GM19463 (cell line): ENCODE results near the gene PIMREG.

Experiments
- ATAC-seq: cut with Tn5 transposase; IDR thresholded peaks from one replicate; pipeline ENCODE4 v1.9.1; 2021; ENCODE audit warnings: mild to moderate bottlenecking, moderate library complexity; ENCODE audit not compliant: unreplicated experiment

The PIMREG gene

GRCh38 chr17:6460531-6461161, 16.4 kb downstream of the PIMREG start:
- ATAC-seq, result no peak

- ATAC-seq, result no peak
These were observed 17.0 kb downstream of the PIMREG start for GRCh38 chr17:6461246-6461645.

GRCh38 chr17:6461792-6462524, 17.7 kb downstream of the PIMREG start:
- ATAC-seq, result no peak

GRCh38 chr17:6462692-6463091, 18.4 kb downstream of the PIMREG start:
- ATAC-seq, result no peak

- ATAC-seq, result no peak
These were observed 19.6 kb downstream of the PIMREG start for GRCh38 chr17:6463616-6464445.

GRCh38 chr17:6464446-6465041, 20.3 kb downstream of the PIMREG start:
- no peak for ATAC-seq

GRCh38 chr17:6465206-6466003, 21.1 kb downstream of the PIMREG start:
- no peak for ATAC-seq

- no peak for ATAC-seq
These were observed 23.3 kb downstream of the PIMREG start for GRCh38 chr17:6467567-6467966.

- ATAC-seq, result no peak
These were observed 24.0 kb downstream of the PIMREG start for GRCh38 chr17:6468051-6468790.

- ATAC-seq, result no peak
These were observed 26.0 kb downstream of the PIMREG start for GRCh38 chr17:6470146-6470718.

GRCh38 chr17:6470751-6471521, 26.7 kb downstream of the PIMREG start:
- ATAC-seq, result no peak

- no peak for ATAC-seq
These were observed 27.5 kb downstream of the PIMREG start for GRCh38 chr17:6471531-6472465.

GRCh38 chr17:6472517-6472916, 28.3 kb downstream of the PIMREG start:
- ATAC-seq, result no peak

GRCh38 chr17:6473128-6473767, 29.0 kb downstream of the PIMREG start:
- no peak for ATAC-seq

GRCh38 chr17:6474376-6474775, 30.1 kb downstream of the PIMREG start:
- no peak for ATAC-seq

GRCh38 chr17:6474906-6475305, 30.7 kb downstream of the PIMREG start:
- ATAC-seq, result no peak

- no peak for ATAC-seq
These were observed 31.2 kb downstream of the PIMREG start for GRCh38 chr17:6475411-6475810.
